LNCaP clone FGC (cell line): ENCODE results near the gene OR2AJ1.

Experiments used
- DNase-seq: peaks from one replicate; pipeline ENCODE4 v3.0.0-alpha.2; 2011; ENCODE audit warnings: low read depth
- H3K4me3 ChIP-seq: 2 replicates; pipeline ENCODE4 v1.5.1; 2011; ENCODE audit warnings: mild to moderate bottlenecking, low read depth, low read length, control low read depth
- CTCF ChIP-seq: IDR thresholded peaks from 2 replicates; pipeline ENCODE4 v1.5.1; 2012; ENCODE audit warnings: mild to moderate bottlenecking; ENCODE audit not compliant: control insufficient read depth, insufficient read depth; ENCODE audit errors: extremely low read depth

Gene OR2AJ1

GRCh38 chr1:247905910-247906503 lies 18.7 kb upstream of the OR2AJ1 start:
- H3K4me3 ChIP-seq = no peak overlapping the region
- no peak for DNase-seq
- TF ChIP-seq CTCF = no peak

GRCh38 chr1:247906504-247907047 lies 18.1 kb upstream of the OR2AJ1 start:
- no peak for TF ChIP-seq CTCF
- no peak for DNase-seq
- no peak overlapping the region for H3K4me3 ChIP-seq

GRCh38 chr1:247908766-247909165 lies 15.9 kb upstream of the OR2AJ1 start:
- no peak for DNase-seq
- no peak overlapping the region for H3K4me3 ChIP-seq
- no peak for TF ChIP-seq CTCF

- TF ChIP-seq CTCF = no peak
- H3K4me3 ChIP-seq = no peak overlapping the region
- DNase-seq = no peak
Measured at GRCh38 chr1:247913786-247914185, 10.9 kb upstream of the OR2AJ1 start.

GRCh38 chr1:247914941-247915662 lies 9.6 kb upstream of the OR2AJ1 start:
- TF ChIP-seq CTCF = no peak
- no peak overlapping the region for H3K4me3 ChIP-seq
- DNase-seq = no peak

GRCh38 chr1:247919952-247920351 lies 4.7 kb upstream of the OR2AJ1 start, which contains the start of gene OR2T8:
TSS of gene OR2T8 (plus strand) at chr1:247920252. CDS start at chr1:247921018, 766 bp downstream.
- H3K4me3 ChIP-seq = no peak within 1 kb of the TSS
- no peak for DNase-seq
- no peak for TF ChIP-seq CTCF
